Esophagus muscularis mucosa (tissue), 4 donors: ENCODE measurements around the gene F8. TPM values are rescaled to one million over a fixed set of nuclear protein-coding genes. Genes with fewer than 3 reads are reported as not detected.

ENCODE experiments used
- DNase-seq: peaks from one replicate; pipeline ENCODE4 v3.0.0-alpha.2; 2017; ENCODE audit errors: extremely low spot score
- H3K27ac ChIP-seq, 4 donors: fragments of 200-600 bp; sonication (generic); replicated peaks in 1 of 4; 1 replicate in 3 of 4; 2 replicates in 1 of 4; pipeline ENCODE4 v1.5.1; 2016 to 2019; ENCODE audit warnings: mild to moderate bottlenecking in 1 of 4
- H3K27me3 ChIP-seq, 4 donors: fragments of 200-600 bp; sonication (generic); one replicate each; pipeline versions ENCODE4 v1.5.1 to v1.6.0; 2016 to 2019
- H3K36me3 ChIP-seq, 4 donors: fragments of 200-600 bp; sonication (generic); one replicate each; pipeline ENCODE4 v1.5.1; 2016 to 2019
- H3K4me1 ChIP-seq, 4 donors: fragments of 200-600 bp; sonication (generic); one replicate each; pipeline ENCODE4 v1.5.1; 2016 to 2019
- H3K4me3 ChIP-seq, 4 donors: fragments of 200-600 bp; sonication (generic); 1 replicate in 2 of 4; 2 replicates in 2 of 4; pipeline ENCODE4 v1.5.1; 2016 to 2019; ENCODE audit warnings: mild to moderate bottlenecking in 4 of 4, moderate library complexity in 1 of 4
- H3K9me3 ChIP-seq, 4 donors: fragments of 200-600 bp; sonication (generic); 1 replicate in 3 of 4; 2 replicates in 1 of 4; pipeline ENCODE4 v1.5.1; 2016 to 2019
- CTCF ChIP-seq, 3 experiments: fragments of 200-600 bp in 2 of 3; fragments of 450-650 bp in 1 of 3; sonication (generic) in 2 of 3; IDR thresholded peaks; one replicate each; pipeline ENCODE4 v1.5.1; 2017 to 2019; ENCODE audit warnings: antibody characterized with exemption in 3 of 3, mild to moderate bottlenecking in 2 of 3, moderate library complexity in 1 of 3
- EP300 ChIP-seq: sonication (generic); formaldehyde crosslinking; IDR thresholded peaks from one replicate; pipeline ENCODE4 v1.6.1; 2017; ENCODE audit warnings: antibody characterized with exemption
- POLR2A ChIP-seq: fragments of 450-650 bp; IDR thresholded peaks from one replicate; pipeline ENCODE4 v1.6.1; 2017; ENCODE audit warnings: antibody characterized with exemption, moderate library complexity, mild to moderate bottlenecking, low read depth
- POLR2AphosphoS5 ChIP-seq, 2 donors: sonication (generic); formaldehyde crosslinking; IDR thresholded peaks; one replicate each; pipeline ENCODE4 v1.6.1; 2017; ENCODE audit warnings: antibody characterized with exemption in 2 of 2
- WGBS: methylation state at CpG from one replicate; pipeline ENCODE4 v1.1.5; 2018; 5-methylcytosine and 5-hydroxymethylcytosine counted together
- intact Hi-C: fragments of 100-400 bp; cut with DNase I; formaldehyde crosslinking; loops from one replicate; pipeline ENCODE4 v1.15.1; 2023
- total RNA-seq, 4 donors: library from RNA; depleted of rRNA; stranded (reverse); fragments of >200 nt; gene quantifications; one replicate each; pipeline versions ENCODE4 v1.1.0 to v1.2.1, GENCODE V29; 2016

F8 gene
- total RNA-seq, 4 donors from 2014 or later, result 17.0 to 30.0 (median 22.3) TPM

GRCh38 chrX:154804957-154805695 lies 217.4 kb downstream of the F8 start, which contains the start of gene MPP1:
Gene MPP1, minus strand, starts transcription at chrX:154805485. Its CDS starts 112 bp downstream, at chrX:154805373.
- Histone ChIP-seq H3K4me3 (peak within 1 kb of the TSS; percentile 68 to 77 (median 71)), H3K27ac (peak within 1 kb of the TSS; percentile 72 to 85 (median 82)), H3K4me1 (peaks cover 4 to 29% (median 23%) of the 10 kb centered on the region in 4 donors), H3K9me3 (peaks cover 0 to 8% (median 0%) of the 10 kb centered on the region in 4 donors), H3K27me3 (no peaks in the 10 kb centered on the region), H3K36me3 (no peaks in the 10 kb centered on the region)
- 30% methylated on average over 56 of the region's 65 CpGs for WGBS
- intact Hi-C loops, result no loop called here
- TF ChIP-seq POLR2A (peak; percentile 14), CTCF (IDR thresholded peaks at IDR 0.05) (no peak), POLR2AphosphoS5 (IDR thresholded peaks at IDR 0.05) (peak; percentile 29 to 74)
- DNase-seq, result no peak

GRCh38 chrX:154804261-154804956 lies 218.1 kb downstream of the F8 start:
- Histone ChIP-seq H3K36me3 (no peaks in the 10 kb centered on the region), H3K9me3 (peaks cover 0 to 8% (median 0%) of the 10 kb centered on the region in 4 donors), H3K27me3 (no peaks in the 10 kb centered on the region), H3K4me3 (peak overlapping the region; percentile 68 to 77 (median 71)), H3K27ac (peak overlapping the region; percentile 72 to 85 (median 82)), H3K4me1 (peaks cover 10 to 36% (median 30%) of the 10 kb centered on the region in 4 donors)
- TF ChIP-seq CTCF (IDR thresholded peaks at IDR 0.05) (no peak), POLR2A (no peak)
- intact Hi-C loops, result no loop called here
- 38% methylated on average over 7 of the region's 7 CpGs for WGBS
- no peak for DNase-seq

- intact Hi-C loops, result no loop called here
- Histone ChIP-seq H3K4me3 (no peak overlapping the region), H3K27ac (no peak overlapping the region), H3K27me3 (no peaks in the 10 kb centered on the region), H3K4me1 (peaks cover 10 to 40% (median 33%) of the 10 kb centered on the region in 4 donors), H3K9me3 (peaks cover 0 to 8% (median 0%) of the 10 kb centered on the region in 4 donors), H3K36me3 (no peaks in the 10 kb centered on the region)
- 71% methylated on average over 2 of the region's 2 CpGs for WGBS
- TF ChIP-seq POLR2AphosphoS5 (IDR thresholded peaks at IDR 0.05) (no peak), EP300 (no peak), POLR2A (no peak), CTCF (IDR thresholded peaks at IDR 0.05) (no peak)
- no peak for DNase-seq
Measured at GRCh38 chrX:154802947-154803346, 219.6 kb downstream of the F8 start.

- H3K9me3 ChIP-seq, result no peaks in the 10 kb centered on the region
- intact Hi-C loops, result no loop called here
- WGBS, result 70% methylated on average over 8 of the region's 8 CpGs
- peak overlapping the region in 2 of 4 donors; percentile 10 to 58 for H3K27ac ChIP-seq
- H3K27me3 ChIP-seq, result no peaks in the 10 kb centered on the region
- H3K4me1 ChIP-seq, result peaks cover 10 to 34% (median 30%) of the 10 kb centered on the region in 4 donors
- no peak for DNase-seq
- no peak overlapping the region for H3K4me3 ChIP-seq
- TF ChIP-seq POLR2AphosphoS5 (IDR thresholded peaks at IDR 0.05) (no peak), POLR2A (no peak), EP300 (no peak), CTCF (IDR thresholded peaks at IDR 0.05) (no peak)
- H3K36me3 ChIP-seq, result no peaks in the 10 kb centered on the region
Measured at GRCh38 chrX:154800478-154801210, 221.9 kb downstream of the F8 start.
